ENCODE results near the gene NAPSA.
"Not testable (repeated sequence)": the region's sequence is repeated elsewhere in the genome, so short reads cannot be mapped to it uniquely, and the experiment has no call there.

Gene NAPSA

DNA sequence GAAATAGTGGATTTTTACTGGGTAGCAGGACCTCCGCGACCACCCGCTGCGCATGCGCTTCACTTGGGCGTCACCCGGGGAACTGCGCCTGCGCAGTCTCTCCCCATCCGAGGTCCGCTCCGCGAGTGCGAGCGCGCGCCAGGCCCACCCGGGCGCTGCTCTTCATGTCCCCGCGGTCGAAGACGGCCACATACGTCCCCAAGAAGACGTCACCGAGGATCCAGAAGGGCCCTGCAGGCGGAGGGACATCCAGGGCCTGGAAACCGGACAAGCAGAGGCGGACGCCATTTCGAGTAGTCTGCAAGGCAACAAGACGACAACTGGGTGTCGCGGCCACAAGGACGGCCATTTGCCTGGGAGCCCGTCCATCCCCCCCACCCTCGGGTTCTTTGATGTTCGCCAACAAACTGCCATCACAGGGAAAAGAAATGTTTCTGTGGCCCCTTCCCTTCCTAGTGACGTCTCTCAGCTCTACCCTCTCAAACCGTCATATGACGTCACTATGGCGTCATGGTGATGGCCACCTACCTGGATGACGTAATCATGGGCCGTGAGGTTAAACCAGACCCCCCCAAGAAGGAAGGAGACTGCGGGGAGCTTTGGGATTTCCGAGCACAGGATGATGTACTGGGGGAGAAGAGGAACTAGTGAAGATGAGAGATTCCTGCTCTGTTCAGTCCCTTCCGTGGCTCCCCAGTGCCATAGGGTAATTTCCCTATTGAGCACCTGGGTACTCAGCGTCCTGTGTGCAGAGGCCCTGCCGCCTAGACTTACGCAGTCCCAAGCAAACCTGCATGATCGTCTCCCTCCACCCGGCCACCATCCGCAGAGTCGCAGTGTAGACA, 6.7 kb downstream of the NAPSA start:
- DNase-seq, result peak; percentile 89

DNA sequence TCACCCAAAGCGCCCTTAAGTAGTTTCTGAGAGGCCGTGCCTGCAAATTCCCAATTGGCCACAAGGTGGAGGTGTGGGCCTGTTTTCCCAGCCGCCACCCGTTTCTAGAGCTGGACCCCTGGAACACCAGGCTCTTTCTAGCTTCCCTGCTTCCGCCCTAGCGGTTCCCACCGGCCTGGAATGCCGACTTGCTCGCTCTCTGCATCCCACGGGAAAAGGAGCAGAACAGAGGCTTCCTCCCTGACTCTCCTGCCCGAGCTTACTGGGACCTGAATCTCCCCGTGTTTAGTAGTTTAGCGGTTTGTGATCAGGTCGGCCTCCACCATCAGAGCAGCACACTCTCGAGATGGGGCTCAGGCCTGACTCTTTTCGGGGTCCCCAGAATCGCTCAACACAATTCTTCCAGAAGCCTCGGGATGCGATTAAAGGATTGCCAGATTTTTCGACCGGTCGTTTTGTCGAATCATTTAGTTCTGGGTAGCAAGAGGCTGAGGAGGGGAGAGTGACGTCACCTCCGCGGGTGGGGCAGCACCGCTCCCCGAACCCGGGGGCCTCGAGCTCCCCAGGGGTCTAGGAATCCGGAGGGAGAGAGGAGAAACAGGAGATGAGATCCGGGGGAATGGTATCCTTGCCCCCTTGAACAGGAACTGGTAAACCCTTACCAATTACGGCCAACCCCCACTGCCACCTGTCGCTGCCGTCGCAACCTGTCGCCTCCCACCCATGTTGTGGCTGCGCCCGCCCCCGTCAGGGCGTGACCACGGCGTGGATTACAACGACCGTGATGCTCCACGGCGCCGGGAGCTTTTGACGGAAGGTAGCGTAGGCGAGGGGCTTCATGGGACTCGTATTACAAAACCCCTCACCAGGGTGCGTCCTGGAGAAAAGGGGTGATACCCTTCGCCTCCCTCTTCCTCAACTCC, 8.0 kb downstream of the NAPSA start:
- peak; percentile 93 for DNase-seq

DNA sequence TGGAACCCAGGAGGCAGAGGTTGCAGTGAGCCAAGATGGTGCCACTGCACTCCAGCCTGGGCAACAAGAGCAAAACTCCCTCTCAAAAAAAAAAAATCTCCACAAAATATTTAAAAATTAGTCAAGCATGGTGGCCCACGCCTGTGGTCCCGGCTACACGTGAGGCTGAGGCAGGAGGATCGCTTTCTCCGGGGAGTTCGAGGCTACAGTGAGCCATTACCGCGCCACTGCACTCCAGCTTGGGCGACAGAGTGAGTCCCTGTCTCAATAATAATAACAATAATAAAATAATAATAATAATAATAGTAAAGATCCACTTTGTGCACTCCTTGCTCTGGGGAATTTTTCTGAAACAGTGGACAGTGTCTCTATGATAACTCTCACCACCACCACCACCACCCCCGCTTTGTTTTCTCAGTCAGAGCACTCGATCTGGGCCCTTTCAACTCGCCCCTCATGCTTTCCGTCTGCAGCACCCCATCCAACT, 8.7 kb downstream of the NAPSA start:
- DNase-seq, result no peak

DNA sequence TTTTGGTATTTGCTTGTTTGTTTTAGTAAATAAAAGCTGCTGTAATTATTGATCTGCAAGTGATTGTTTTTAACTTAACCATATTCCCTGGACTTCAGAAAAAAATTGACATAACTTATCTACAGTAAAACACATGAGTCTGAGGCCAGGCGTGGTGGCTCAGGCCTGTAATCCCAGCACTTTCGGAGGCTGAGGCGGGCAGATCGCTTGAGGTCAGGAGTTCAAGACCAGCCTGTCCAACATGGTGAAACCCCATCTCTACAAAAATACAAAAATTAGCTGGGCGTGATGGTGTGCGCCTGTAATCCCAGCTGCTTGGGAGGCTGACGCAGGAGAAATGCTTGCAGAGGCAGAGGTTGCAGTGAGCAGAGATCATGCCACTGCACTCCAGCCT, 12.0 kb downstream of the NAPSA start:
- not testable (repeated sequence) for DNase-seq

DNA sequence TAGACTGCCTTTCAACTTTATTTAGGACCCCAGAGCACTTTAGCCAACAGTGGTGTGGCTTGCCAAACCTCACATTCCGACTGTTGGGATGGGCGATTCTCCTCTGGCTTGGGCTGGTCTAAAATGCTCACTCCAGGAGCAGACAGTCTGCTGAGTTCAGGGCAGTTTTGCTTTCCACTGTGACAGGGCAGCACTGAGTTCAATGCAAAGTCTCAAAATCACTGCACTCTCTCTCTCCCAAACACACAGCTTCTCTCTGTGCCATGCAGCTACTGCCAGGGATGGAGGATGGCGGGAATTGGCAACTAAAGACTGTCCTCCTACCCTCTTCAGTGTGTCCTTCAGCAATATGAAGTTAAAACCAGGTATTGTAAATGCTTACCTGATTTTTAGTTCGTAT, 13.2 kb downstream of the NAPSA start:
- DNase-seq, result no peak

DNA sequence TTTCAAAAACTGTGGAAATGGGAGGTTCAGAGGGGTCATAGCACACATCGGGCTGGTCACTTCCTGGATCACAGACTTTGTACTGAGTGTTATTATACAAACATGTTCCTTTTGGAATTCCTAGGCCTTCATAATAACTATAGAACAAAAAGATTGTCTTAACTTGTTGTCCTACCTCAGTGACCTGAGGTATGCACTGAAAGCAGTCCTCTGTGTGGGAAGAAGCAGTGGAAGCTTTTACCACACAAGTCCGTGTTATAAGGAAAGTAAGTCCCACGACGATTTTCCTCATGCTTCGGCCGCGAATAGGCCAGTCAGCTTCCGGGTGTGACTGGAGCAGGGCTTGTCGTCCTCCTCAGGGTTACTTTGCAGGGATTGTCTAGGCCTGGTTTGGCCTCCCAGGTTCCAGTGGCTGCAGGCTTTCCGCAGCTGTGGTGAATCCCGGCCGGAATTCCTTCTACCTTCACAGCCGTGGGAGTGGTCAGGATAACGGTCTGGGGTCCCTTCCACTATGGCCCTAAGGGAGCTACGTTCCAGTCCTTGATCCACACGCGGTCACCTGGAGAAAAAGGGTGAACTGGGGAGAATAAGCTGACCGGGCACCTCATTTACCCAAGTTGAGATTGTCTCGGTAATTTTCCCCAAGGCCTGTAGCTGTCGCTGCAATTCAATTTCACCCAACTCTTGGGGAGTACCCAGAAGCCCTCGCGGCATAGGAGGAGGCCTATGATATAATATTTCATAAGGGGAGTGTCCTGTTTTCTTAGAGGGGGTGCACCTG, 16.0 kb downstream of the NAPSA start:
- no peak for DNase-seq

DNA sequence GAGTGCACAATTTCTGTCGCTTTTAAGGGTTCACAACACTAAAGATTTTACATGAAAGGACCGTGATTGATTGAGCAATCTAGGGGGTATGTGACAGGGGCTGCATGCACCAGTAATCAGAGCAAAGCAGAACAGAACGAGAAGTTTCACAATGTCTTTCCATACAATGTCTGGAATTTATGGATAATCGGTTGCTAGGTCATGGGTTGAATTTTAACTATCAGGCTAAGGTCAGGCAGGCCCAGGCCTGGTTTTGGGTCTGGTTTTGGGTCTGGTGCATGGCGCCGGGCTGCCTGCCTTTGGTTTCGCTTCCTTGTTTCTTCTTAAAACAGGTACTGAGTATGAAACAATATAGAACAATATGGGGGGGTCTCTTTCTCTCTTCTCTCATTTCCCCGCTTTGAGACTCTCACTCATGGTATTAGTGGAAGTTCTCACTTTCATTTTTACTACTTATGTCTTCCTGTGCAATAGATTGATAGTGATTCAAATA, 18.3 kb downstream of the NAPSA start:
- not testable (repeated sequence) for DNase-seq

DNA sequence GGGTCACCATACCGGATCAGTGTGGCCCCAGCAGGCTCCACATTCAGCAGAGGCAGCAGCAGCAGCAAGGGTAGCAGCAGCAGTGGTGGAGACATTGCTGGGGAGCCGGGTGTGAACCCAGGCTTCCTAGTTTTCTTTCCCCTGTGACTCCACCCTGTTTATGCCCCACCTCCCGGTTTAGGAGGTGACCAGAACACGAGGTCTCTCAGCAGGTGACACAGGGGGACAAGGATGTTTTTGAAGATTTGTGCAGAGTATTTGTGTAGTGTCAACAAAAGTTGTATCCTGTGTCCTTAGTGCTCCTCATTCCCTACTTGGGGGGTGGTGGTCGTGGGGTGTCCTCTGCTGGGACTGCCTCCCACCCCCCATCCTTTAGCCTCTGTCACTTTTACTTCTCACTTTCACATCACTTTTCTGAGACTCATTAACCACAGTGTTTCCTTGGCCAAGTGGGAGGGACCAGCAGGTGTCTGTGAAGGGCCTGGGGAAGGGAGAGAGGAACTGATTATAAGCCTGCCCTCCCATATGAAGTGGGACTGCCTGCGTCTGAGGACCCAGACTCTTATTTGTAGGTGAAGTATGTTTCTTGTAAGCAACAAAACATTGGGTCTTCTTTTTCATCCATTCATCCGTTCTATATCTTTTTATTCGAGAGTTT, 20.6 kb downstream of the NAPSA start:
- no peak for DNase-seq

DNA sequence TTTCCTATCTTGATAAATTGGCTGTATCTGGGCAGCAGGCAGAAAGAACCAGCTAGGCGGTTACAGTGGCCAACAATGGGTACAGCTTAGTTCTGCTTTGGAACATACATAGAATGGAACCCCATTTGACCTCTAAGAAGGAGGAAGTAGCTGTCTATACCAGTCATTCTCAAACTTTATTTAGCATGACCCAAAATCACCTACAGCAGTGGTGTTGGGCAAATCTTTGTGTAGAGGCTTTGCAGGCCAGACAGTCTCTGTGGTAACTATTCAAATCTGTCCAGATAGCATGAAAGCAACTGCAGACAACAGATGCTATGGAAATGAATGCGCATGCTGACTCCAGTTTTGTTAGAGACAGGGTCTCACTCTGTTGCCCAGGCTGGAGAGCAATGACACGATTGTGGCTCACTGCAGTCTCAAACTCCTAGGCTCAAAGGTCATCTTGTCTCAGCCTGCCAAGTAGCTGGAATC, 24.3 kb downstream of the NAPSA start:
- DNase-seq, result no peak

DNA sequence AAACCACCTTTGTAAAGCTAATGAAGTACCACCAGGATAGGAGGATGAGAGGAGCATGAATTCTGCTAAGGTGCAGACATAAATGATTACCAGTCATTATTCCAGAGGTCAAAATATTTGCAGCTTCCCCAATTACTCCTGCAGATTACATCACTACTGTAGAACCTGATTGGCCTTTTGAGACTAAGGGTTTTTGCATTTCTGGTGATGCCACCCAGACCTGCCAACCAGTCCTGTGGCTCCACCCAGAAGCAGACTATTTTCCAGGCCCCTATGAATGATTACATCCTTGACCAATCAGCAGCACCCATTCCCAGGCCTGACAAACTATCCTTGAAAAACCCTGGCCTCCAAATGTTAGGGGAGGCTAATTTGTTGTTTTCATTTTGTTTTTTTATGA, 25.1 kb downstream of the NAPSA start:
- no peak for DNase-seq

DNA sequence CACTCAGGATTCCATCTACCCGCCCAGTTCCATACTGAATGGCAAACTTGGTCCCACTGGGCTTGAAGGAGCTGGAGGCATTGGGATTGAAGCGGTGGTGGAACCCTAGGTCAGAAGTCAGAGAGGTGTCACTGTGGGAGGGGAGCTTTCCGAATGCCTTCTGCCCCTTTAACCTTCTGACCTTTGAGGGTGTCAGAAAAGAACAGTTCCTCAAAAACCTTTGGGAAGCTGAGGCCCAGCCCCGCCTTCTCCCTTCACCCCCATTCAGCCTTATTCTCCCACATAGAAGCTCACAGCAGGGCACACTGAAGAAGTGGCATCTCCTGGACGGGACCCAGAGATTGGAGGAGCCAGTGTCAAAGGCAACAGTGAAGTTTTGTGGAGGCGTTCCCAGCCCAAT, 28.4 kb downstream of the NAPSA start:
- DNase-seq, result not testable (repeated sequence)

DNA sequence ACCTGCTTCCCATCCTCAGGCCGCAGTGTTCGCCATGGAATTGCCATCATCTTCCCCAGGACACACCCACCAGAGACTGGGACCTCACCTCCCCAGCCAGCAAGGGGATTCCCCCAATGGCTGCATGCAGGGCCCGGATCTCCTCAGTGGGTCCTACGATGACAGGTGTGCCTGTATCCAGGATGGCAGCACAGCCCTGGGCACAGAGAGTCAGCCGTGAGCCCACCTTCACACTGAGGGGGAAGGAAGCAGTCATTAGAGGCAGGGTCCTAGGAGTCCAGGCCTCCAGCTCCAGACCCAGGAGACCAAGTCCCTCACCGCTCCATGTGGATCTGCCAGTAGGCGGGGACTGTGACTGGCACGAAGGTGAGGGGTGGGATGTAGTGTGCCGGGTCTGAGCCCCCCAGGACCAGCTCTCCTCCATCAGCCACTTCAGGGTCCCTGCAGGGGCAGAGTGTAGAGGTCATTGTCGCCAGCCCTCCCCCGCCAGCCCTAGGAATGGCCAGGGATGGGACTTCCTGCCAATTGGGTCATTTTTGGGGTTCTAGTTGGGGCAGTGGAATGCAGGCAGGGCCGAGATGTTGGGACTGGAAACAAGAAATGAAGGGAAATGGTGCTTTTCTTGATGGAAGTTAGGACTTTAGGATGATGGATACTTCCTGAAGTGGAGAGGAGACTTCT, 30.6 kb downstream of the NAPSA start:
- no peak for DNase-seq

DNA sequence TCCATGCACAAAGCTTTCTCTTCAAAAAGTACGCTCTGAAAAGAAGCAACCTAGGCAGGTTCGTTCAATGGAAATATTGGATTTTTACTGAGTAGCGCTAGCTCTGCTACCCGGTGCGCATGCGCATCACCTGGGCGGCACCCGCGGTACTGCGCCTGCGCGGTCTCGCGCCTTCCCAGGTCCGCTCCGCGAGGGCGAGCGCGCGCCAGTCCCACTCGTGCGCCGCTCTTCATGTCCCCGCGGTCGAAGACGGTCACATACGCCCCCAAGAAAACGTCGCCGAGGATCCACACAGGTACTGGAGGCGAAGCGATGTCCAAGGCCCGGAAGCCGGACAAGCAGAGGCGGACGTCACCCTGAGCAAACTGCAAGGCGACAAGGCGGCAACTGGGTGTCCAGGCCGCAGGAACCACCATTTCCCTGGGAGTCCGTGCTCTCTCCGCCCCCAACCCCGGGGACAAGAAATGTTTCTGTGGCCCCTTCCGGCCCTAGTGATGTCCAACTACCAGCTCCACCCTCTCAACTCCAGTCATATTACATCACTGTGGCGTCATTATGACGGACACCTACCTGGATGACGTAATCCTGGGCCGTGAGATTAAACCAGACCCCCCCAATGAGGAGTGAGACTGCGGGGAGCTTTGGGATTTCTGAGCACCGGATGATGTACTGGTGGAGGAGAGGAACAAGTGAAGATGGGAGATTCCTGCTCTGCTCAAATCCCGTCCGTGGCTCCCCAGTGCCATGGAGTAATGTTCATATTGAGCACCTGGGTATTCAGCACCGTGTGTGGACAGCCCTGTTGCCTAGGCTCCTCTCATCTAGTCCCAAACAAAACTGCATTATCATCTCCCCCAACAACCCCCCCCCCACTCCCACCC, 31.5 kb downstream of the NAPSA start:
- peak; percentile 99 for DNase-seq

DNA sequence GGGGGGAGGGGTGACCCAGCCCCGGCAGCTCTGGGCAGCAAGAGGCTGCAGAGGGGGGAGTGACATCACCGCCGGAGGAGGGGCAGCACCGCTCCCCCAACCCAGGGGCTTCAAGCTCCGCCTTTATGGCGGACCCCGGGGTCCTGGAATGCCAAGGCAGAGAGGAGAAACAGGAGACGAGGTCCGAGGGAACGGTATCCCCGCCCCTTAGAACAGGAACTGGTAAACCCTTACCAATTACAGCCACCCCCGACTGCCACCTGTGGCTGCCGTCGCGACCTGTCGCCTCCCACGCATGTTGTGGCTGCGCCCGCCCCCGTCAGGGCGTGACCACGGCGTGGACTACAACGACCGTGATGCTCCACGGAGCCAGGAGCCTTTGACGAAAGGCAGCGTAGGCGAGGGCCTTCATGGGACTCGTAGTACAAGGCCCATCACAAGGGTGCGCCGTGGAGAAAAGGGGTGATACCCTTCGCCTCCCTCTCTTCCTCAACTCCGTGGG, 32.2 kb downstream of the NAPSA start:
- DNase-seq, result peak; percentile 99

DNA sequence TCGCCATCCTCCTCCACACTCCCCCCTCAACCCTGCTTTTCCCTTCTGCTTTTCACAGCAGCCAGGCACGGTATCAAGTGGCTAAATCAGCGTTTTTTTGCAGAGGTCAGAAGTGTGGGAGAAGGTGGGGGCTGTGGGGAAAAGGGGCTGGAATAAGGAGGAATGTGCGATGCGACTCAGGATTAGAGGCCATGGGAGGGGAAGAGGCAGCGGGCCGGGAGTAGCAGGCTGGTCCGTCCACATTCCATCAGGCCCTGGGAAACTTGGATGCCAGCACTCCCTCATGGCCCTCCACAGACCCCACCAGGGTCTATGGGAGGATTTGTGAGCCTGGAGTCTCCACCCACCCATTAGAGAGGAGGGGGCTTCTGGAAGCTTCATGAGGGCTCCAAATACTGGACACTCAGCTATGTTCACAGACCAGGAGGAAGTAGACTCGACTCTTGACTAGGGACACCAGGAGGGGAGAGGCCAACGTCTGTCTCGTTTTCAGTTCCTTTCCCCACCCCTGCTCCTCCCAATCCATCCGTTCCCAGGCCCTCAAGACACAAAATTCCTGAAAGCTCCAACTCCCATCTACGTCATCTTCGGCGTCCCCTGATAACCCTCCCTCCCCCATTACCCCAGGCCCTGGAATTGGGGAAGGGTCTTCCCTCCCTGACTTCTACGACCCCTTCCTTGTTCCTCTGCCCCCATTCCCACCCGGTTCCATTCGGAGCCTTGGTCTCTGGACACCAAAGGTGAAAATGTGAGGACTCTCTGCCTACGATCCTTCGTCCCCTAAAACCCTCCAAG, 33.0 kb downstream of the NAPSA start:
- peak; percentile 29 for DNase-seq

DNA sequence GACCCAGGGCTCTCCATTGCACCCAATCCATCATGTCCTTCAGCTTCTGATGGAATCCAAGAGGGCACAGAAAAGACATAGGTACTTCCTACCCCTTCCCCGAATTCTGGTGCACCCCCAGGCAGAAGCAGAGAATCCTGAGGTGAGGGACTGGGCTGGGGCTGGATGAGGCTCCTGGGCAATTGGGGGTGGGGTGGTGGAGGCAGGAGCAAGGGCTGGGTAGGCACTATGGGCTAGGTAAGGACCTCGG, 33.5 kb downstream of the NAPSA start:
- DNase-seq, result no peak

DNA sequence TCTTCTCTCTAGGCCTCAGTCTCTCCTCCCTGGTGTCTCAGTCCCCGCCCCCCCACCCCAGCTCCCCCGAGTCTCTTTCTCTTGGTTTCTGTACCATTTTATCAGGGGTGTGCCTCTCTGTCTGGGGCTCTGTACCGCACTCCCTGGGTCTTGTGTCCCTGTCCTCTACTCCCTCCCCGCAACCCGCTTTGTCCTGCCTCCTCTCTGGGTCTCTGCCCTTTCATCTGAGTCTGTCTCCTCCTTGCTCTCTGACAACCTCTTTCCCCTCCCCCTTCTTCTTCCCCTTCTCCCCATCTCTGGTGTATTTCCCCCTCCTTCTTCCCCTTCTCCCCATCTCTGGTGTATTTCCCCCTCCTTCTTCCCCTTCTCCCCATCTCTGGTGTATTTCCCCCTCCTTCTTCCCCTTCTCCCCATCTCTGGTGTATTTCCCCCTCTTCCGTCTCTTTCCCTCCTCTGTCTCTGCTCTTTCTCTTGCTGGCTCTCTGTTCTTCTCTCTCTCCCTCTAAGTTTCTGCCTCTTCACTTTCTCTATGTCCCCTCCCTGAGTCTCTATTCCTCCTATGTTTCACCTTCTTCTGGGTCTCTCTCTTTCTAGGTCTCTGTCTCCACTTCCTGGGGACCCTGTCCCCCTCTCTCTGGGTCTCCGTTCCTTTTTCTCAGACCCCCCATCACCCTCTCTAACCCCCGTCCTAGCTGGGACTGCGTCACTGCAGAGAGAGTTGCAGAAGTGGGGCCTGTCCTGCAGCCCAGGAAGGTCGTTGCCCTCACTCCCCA, 34.0 kb downstream of the NAPSA start:
- DNase-seq, result no peak

DNA sequence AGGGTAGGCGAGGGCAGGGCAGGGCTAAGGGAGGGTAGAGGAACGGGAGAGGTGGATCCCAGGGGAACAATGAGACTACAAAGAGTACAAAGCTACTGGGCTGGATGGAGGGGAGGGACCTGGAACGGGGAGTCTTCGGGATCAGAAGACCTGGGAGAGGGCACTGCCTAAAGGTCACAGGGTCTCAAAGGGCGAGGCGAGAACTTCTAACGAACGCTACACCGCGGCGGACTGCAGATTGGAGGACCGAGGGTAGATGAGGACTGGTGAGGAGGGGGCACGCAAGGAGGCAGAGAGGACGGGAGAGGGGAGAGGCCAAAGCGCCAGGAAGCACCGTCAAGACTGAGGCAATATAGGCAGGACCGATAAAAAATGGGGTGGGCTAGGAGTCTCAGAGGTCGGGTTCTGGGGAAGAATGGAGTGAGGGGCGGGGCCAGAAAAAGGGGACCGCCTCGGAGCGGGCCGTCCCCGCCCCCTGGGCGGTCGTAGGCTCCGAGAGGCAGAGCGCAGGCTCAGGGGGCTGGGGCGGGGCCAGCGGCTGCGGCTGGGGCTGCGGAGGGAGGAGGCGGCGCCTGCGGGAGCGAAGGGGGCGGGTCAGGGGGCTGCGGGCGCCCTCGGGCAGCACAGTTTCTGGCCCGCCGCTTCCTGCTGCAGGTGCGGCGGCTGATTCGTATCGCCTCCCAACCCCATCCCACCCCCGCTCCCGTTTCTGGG, 34.9 kb downstream of the NAPSA start:
- DNase-seq, result peak; percentile 92

All from retina (tissue), 1 donor.